ENCODE data around the gene FGF6.

FGF6 gene, protein sequence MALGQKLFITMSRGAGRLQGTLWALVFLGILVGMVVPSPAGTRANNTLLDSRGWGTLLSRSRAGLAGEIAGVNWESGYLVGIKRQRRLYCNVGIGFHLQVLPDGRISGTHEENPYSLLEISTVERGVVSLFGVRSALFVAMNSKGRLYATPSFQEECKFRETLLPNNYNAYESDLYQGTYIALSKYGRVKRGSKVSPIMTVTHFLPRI

DNA sequence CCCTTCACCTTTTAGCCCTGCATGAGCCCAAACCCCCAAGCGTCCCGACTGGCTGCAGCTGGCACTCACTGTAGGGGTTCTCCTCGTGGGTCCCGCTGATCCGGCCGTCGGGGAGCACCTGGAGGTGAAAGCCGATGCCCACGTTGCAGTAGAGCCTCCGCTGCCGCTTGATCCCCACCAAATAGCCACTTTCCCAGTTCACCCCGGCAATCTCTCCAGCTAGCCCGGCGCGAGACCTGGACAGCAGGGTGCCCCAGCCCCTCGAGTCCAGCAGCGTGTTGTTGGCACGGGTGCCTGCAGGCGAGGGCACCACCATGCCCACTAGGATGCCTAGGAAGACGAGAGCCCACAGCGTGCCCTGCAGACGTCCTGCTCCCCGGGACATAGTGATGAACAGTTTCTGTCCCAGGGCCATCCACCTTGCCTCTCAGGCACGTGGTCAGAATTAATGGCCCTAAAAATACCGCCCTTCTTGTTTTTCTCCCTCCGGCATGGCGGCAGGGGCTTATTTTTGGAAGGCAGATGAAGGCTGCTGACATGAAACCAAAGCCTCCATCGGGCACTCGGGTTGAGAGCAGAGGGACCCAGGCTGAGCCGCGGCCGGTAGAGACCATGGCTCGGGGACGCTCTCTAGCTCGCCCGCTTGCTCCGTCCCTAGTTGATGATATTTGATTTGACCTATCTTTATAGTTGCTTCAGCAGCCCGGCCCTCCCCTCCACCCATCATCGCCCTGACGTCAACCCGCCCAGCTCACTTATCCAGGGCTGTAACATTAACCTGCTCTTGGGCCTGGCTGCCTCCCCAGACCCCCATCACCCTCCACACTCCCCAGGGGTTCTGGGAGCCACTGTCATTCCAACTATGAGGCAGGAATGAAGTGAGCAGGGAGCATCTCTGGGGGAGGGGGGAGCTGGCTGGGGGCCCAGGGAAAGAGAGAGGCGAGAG, at the start of gene FGF6:
Gene FGF6, minus strand, starts transcription at position 660 of the 946 bp plus-strand sequence. Its CDS starts 245 bp downstream, at position 415.
- CTCF ChIA-PET, result interaction anchor here (0.5 to 1.1 kb wide), 2 partner anchors 25 to 171 kb away, joined by 3 read pairs; no protein-coding TSS in a partner anchor
- TF ChIP-seq, protein P1, sequence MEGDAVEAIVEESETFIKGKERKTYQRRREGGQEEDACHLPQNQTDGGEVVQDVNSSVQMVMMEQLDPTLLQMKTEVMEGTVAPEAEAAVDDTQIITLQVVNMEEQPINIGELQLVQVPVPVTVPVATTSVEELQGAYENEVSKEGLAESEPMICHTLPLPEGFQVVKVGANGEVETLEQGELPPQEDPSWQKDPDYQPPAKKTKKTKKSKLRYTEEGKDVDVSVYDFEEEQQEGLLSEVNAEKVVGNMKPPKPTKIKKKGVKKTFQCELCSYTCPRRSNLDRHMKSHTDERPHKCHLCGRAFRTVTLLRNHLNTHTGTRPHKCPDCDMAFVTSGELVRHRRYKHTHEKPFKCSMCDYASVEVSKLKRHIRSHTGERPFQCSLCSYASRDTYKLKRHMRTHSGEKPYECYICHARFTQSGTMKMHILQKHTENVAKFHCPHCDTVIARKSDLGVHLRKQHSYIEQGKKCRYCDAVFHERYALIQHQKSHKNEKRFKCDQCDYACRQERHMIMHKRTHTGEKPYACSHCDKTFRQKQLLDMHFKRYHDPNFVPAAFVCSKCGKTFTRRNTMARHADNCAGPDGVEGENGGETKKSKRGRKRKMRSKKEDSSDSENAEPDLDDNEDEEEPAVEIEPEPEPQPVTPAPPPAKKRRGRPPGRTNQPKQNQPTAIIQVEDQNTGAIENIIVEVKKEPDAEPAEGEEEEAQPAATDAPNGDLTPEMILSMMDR (conservative IDR thresholded peaks at IDR 0.05; ENCODE audit: low read depth), result no peak
- POLR2A ChIA-PET (ENCODE audit: low non-redundant PET), result no interaction called here

DNA sequence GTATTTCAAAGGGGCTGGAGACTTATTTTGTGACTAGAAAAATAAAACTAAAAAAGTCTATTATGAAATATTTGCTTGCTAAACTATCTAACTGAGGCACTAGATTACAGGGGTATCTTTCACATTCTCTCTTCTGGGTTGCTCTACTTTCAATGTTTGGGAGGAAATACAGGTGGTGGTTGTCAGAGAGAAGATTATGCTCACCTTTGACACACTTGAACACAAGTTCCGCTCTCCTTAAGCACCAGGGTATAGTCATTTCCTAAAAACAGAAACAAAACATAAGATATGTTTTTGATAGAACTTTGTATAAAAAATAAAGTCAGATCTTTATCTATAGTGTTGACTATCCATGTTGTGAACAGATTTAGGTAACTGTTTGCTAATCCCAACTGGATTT, 45.4 kb upstream of the FGF6 start:
- POLR2A ChIA-PET (ENCODE audit: low non-redundant PET), result no interaction called here
- no peak for DNase-seq (ENCODE audit: low spot score)
- H3K27ac ChIP-seq, result no peak overlapping the region
- TF ChIP-seq, protein P1 (conservative IDR thresholded peaks at IDR 0.05; ENCODE audit: low read depth), result no peak
- CTCF ChIA-PET, result no interaction called here

More for the DNA sequence above, at the start of gene FGF6:
- DNase-seq (ENCODE audit: low spot score), result no peak
- H3K27ac ChIP-seq, result no peak within 1 kb of the TSS

DNA sequence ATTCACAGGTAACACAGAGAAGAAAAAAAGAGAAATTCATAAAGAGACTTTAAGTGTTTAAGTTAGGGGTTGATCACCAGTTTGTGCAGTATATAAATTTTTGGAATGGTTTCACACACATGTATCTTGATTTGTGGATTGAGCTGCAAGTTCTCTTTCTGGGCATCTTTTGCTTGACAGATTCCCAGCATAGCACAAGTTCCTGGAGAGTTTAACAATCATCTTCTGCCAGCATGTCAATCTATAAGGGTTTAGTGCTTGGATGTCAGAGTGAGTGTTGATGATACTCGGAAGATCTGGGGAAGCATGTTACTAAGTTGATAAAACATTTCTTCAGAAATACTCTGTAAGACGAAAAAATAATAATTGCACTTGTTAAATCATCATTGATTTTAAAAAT, 43.9 kb upstream of the FGF6 start:
- TF ChIP-seq, protein P1 (conservative IDR thresholded peaks at IDR 0.05; ENCODE audit: low read depth), result no peak
- CTCF ChIA-PET, result no interaction called here
- no peak for DNase-seq (ENCODE audit: low spot score)
- H3K27ac ChIP-seq, result no peak overlapping the region
- POLR2A ChIA-PET (ENCODE audit: low non-redundant PET), result no interaction called here

DNA sequence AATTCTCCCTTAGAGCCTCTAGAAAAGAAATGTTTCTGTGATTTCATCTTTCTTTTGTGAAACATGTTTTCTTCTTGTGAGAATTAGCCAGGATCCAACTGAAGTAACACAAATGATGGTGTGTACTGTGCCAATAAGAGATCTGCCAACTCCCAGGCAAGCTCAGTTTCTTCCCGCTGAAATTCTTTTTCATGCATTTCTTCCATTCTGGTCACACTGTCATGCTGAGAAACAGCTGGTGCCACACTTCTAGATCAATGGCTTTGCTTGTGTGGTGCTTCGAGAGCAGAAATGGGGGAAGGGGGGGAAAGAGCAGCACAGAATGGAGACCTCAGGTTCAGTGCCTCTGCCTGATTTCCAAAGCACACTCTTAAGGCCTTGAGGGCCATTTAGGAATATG, 41.4 kb upstream of the FGF6 start:
- TF ChIP-seq, protein P1 (conservative IDR thresholded peaks at IDR 0.05; ENCODE audit: low read depth), result no peak
- CTCF ChIA-PET, result no interaction called here

DNA sequence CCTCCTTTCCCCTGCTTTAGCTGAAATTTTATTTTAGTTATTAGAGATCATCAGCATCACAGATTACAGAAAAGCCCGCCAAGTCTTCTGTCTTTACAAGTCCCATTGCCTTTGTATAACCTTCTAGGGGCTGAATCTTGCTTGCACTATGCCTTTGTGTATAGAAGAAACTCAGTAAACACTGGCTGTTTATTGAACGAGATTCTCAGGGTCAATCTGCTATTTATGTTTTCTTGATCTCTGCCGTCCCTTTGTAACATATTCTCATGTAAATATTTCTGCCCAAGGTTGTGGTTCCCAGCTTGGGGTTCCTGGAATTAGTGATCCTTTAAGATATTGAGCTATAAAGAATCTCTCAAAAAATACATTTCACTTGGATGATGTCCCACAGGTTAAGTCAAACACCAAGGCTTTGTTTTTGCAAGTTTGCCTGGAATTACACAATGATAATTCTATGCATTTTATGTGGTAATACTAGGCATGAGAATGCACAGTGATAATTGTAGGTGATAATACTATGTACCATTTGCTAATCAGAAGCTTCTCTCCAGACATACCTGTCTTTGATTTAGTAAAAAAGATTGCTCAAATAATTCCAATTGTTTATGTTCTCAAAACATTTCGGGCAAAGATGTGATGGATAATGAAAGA, 40.6 kb upstream of the FGF6 start:
- POLR2A ChIA-PET (ENCODE audit: low non-redundant PET), result no interaction called here
- TF ChIP-seq, protein P1 (conservative IDR thresholded peaks at IDR 0.05; ENCODE audit: low read depth), result no peak
- CTCF ChIA-PET, result interaction anchor here (0.7 kb wide), 2 partner anchors 1186 to 1650 kb away, joined by 3 read pairs; no protein-coding TSS in a partner anchor
- no peak overlapping the region for H3K27ac ChIP-seq
- no peak for DNase-seq (ENCODE audit: low spot score)

More for the DNA sequence above, 41.4 kb upstream of the FGF6 start:
- POLR2A ChIA-PET (ENCODE audit: low non-redundant PET), result no interaction called here
- H3K27ac ChIP-seq, result no peak overlapping the region
- no peak for DNase-seq (ENCODE audit: low spot score)
